Thoracic aorta (tissue), 2 donors: ENCODE data around the gene GPC5. TPM values are rescaled to one million over a fixed set of nuclear protein-coding genes. Genes with fewer than 3 reads are reported as not detected.

Experiments
- ATAC-seq: fragments of 150-250 bp; one replicate; pipeline ENCODE4 v1.8.0; 2017; ENCODE audit warnings: low read depth; ENCODE audit not compliant: insufficient number of reproducible peaks, low FRiP score
- DNase-seq: peaks from one replicate; pipeline ENCODE4 v3.0.0-alpha.2; 2020; ENCODE audit warnings: low spot score
- H3K27ac ChIP-seq, 2 donors: fragments of 200-600 bp; sonication (generic); 1 replicate in 1 of 2; 2 replicates in 1 of 2; pipeline ENCODE4 v1.5.1; 2016; ENCODE audit warnings: mild to moderate bottlenecking in 2 of 2, moderate library complexity in 2 of 2
- H3K27me3 ChIP-seq: fragments of 200-600 bp; sonication (generic); replicated peaks from 2 replicates; pipeline ENCODE4 v1.6.0; 2016; ENCODE audit warnings: mild to moderate bottlenecking; ENCODE audit not compliant: insufficient read depth
- H3K36me3 ChIP-seq: fragments of 200-600 bp; sonication (generic); one replicate; pipeline ENCODE4 v1.5.1; 2016
- H3K4me1 ChIP-seq, 2 donors: fragments of 200-600 bp; sonication (generic); 1 replicate in 1 of 2; 2 replicates in 1 of 2; pipeline versions ENCODE4 v1.5.1 to v1.6.0; 2016; ENCODE audit warnings: low read depth in 2 of 2, mild to moderate bottlenecking in 1 of 2; ENCODE audit not compliant: control insufficient read depth in 1 of 2
- H3K4me3 ChIP-seq: fragments of 200-600 bp; sonication (generic); 2 replicates; pipeline ENCODE4 v1.5.1; 2016; ENCODE audit warnings: mild to moderate bottlenecking
- H3K9me3 ChIP-seq: fragments of 200-600 bp; sonication (generic); 2 replicates; pipeline ENCODE4 v1.5.1; 2016
- total RNA-seq, 2 donors: library from RNA; depleted of rRNA; stranded (reverse); fragments of >200 nt; gene quantifications; one replicate each; pipeline versions ENCODE4 v1.1.0 to v1.2.3, GENCODE V29; 2016
- TF ChIP-seq, protein P1 (sequence below): fragments of 200-600 bp; sonication (generic); IDR thresholded peaks from one replicate; pipeline ENCODE4 v1.5.1; 2019; ENCODE audit warnings: antibody characterized with exemption

The GPC5 gene
- total RNA-seq, 2 donors from 2014 or later: 3.3 TPM; not detected in 1

DNA sequence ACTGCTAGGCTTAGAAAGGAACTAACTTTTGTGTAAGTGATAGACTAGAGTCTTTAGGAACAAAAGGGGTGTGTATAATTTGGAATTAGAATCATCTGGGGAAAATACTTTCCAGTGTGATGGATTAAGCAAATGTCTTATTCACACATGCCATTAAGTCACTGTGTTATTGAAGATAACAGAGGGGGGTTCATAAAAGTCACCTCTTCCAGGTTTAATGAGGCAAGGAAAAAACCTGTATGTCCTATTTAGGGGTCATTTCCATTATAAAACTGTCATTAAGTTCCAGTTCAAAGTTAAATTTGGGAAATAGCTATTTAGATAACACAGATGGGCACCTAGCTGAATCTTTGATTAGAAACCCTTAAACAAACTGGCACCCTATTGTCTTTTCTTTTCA, 1323.2 kb downstream of the GPC5 start:
- DNase-seq (no peak), ATAC-seq (no peak)
- H3K27me3 ChIP-seq: no peaks in the 10 kb centered on the region
- H3K36me3 ChIP-seq: no peaks in the 10 kb centered on the region
- TF ChIP-seq, protein P1, sequence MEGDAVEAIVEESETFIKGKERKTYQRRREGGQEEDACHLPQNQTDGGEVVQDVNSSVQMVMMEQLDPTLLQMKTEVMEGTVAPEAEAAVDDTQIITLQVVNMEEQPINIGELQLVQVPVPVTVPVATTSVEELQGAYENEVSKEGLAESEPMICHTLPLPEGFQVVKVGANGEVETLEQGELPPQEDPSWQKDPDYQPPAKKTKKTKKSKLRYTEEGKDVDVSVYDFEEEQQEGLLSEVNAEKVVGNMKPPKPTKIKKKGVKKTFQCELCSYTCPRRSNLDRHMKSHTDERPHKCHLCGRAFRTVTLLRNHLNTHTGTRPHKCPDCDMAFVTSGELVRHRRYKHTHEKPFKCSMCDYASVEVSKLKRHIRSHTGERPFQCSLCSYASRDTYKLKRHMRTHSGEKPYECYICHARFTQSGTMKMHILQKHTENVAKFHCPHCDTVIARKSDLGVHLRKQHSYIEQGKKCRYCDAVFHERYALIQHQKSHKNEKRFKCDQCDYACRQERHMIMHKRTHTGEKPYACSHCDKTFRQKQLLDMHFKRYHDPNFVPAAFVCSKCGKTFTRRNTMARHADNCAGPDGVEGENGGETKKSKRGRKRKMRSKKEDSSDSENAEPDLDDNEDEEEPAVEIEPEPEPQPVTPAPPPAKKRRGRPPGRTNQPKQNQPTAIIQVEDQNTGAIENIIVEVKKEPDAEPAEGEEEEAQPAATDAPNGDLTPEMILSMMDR: no peak
- H3K4me3 ChIP-seq: no peak overlapping the region
- no peaks in the 10 kb centered on the region for H3K9me3 ChIP-seq
- H3K27ac ChIP-seq: no peak overlapping the region
- H3K4me1 ChIP-seq: peaks cover 0 to 10% of the 10 kb centered on the region in 2 donors

DNA sequence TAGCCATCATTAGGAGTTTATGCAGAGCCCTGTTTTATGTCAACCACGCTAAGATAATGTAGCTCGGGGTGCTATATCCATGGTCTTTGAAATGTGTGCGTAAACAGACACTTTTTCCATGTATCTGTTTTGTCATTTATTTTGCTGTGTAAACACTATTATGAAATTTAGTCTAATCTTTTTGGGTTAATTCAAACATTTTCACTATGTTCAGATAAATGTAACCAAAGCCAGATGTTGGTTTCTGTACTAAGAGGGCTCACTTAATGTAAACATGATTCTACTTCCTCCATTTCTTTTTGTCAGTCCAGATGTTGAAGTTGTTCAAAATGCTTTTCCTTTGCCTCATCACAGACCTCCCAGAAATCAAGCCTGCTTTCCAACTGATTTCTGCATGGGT, 1328.7 kb downstream of the GPC5 start:
- H3K27me3 ChIP-seq: no peaks in the 10 kb centered on the region
- TF ChIP-seq, protein P1: no peak
- no peak overlapping the region for H3K4me3 ChIP-seq
- no peaks in the 10 kb centered on the region for H3K4me1 ChIP-seq
- DNase-seq: no peak
- no peak for ATAC-seq
- H3K9me3 ChIP-seq: no peaks in the 10 kb centered on the region
- no peaks in the 10 kb centered on the region for H3K36me3 ChIP-seq
- no peak overlapping the region for H3K27ac ChIP-seq

DNA sequence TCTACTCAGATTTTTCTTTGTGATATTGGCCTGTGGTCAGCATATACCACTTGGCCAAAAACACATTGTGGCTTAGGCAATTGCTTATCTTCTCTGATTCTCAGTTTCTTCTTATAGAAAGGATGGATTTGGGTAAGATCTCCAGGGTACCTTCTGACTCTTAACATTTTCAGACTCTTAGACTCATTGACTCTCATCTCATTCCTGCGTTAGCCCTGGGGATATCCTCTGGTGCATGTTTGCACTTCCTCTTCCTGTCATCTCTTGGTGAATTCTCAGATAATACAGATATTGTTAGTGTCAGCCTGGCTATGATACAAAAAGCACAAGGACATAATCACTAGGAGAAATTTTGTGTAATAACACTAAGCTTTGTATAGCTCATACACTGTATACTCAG, 1335.6 kb downstream of the GPC5 start:
- H3K4me3 ChIP-seq: no peak overlapping the region
- no peak overlapping the region for H3K27ac ChIP-seq
- no peaks in the 10 kb centered on the region for H3K27me3 ChIP-seq
- ATAC-seq (no peak), DNase-seq (no peak)
- H3K9me3 ChIP-seq: no peaks in the 10 kb centered on the region
- TF ChIP-seq, protein P1: no peak
- no peaks in the 10 kb centered on the region for H3K36me3 ChIP-seq
- H3K4me1 ChIP-seq: no peaks in the 10 kb centered on the region

DNA sequence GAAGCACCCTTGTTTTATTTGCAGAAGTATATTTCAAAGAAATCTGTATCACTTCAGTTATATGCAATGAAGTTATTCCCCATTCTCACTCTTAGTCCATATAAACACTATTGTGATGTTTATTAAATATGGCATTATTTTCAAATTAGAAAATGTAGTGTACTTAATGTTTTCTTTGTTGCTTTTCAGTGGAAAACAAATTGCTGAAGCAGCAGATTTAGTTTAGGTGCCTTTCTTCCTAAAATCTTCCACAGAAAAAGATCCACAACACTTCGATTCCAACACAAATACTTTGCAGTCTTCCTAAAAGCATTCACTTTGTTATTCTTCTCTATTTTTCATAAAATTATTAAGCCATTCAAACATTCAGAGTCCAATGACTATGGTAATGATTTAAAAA, 1336.1 kb downstream of the GPC5 start:
- TF ChIP-seq, protein P1: no peak
- Histone ChIP-seq H3K9me3 (no peaks in the 10 kb centered on the region), H3K36me3 (no peaks in the 10 kb centered on the region), H3K4me3 (no peak overlapping the region), H3K27me3 (no peaks in the 10 kb centered on the region), H3K27ac (no peak overlapping the region), H3K4me1 (no peaks in the 10 kb centered on the region)
- DNase-seq (no peak), ATAC-seq (no peak)

DNA sequence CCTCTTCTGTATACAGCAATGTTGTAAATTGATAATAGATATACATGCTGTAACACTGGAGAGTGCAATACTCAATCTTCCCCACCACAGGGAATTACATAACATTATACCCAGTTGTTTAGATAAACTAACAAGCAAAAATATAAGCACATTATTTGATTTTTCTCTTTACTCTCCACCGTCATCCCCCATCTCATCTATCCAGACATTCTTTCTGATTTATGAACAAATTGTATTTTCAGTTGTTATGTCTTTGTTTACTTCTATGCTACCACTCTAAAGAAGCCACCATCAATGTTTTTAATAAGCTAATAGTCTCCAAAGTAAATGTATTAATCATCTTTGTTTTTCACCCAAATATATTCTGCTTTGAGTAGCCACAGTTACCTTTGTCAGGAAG, 1337.5 kb downstream of the GPC5 start:
- H3K27ac ChIP-seq: no peak overlapping the region
- H3K4me1 ChIP-seq: no peaks in the 10 kb centered on the region
- no peak overlapping the region for H3K4me3 ChIP-seq
- no peaks in the 10 kb centered on the region for H3K36me3 ChIP-seq
- no peaks in the 10 kb centered on the region for H3K9me3 ChIP-seq
- H3K27me3 ChIP-seq: no peaks in the 10 kb centered on the region
- ATAC-seq: no peak
- DNase-seq: no peak
- TF ChIP-seq, protein P1: no peak
